AG04449 (cell line): ENCODE measurements around the gene LHFPL3.

Experiments
- CTCF ChIA-PET: fragments of 350-600 bp; formaldehyde crosslinking; extraction: SDS; loops from one replicate; lab custom pipeline; 2021; ENCODE audit warnings: antibody characterized with exemption; lab: Yijun Ruan, JAX
- POLR2A ChIA-PET: fragments of 400-600, 350-600 bp; formaldehyde crosslinking; extraction: SDS; loops from one replicate; lab custom pipeline; 2020; ENCODE audit warnings: antibody characterized with exemption, inconsistent platforms; lab: Yijun Ruan, JAX
- DNase-seq: peaks from one replicate; pipeline ENCODE4 v3.0.0-alpha.2; 2010; ENCODE audit warnings: low read depth, low spot score
- H3K4me3 ChIP-seq: 2 replicates; pipeline ENCODE4 v1.5.1; 2011; ENCODE audit warnings: low read depth, mild to moderate bottlenecking, control low read depth, low read length
- TF ChIP-seq, protein P1 (sequence below): IDR thresholded peaks from one replicate; pipeline ENCODE4 v1.5.1; 2011; ENCODE audit warnings: mild to moderate bottlenecking, moderate library complexity, low read length, control low read depth, inconsistent platforms; ENCODE audit not compliant: insufficient read depth; ENCODE audit errors: missing control alignments

LHFPL3 gene

DNA sequence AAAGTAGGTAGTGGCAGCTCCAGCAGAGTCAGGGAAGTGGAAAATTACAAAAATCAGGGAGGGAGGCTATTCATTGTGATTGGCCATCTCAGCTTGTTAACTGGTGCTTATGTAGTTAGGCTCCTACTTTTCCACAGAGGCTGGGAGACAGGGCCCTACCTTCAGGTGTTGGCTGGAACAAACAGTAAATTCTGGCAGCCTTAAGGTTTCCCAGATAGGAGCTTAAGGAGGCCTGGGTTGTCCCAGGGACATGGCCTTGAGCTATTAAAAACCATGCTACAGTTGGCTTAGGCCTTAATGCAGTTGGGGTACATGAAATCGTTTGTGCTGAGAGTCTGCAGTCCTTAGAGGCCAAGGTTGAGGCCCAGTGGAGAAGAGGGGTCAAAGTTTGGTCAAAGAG is 324.5 kb downstream of the LHFPL3 start:
- CTCF ChIA-PET: interaction anchor here (3.6 kb wide), 1 partner anchor 9 kb away, joined by 16 read pairs; no protein-coding TSS in a partner anchor
- POLR2A ChIA-PET: no interaction called here
- DNase-seq: no peak
- TF ChIP-seq, protein P1, sequence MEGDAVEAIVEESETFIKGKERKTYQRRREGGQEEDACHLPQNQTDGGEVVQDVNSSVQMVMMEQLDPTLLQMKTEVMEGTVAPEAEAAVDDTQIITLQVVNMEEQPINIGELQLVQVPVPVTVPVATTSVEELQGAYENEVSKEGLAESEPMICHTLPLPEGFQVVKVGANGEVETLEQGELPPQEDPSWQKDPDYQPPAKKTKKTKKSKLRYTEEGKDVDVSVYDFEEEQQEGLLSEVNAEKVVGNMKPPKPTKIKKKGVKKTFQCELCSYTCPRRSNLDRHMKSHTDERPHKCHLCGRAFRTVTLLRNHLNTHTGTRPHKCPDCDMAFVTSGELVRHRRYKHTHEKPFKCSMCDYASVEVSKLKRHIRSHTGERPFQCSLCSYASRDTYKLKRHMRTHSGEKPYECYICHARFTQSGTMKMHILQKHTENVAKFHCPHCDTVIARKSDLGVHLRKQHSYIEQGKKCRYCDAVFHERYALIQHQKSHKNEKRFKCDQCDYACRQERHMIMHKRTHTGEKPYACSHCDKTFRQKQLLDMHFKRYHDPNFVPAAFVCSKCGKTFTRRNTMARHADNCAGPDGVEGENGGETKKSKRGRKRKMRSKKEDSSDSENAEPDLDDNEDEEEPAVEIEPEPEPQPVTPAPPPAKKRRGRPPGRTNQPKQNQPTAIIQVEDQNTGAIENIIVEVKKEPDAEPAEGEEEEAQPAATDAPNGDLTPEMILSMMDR: no peak
- H3K4me3 ChIP-seq: no peak overlapping the region

DNA sequence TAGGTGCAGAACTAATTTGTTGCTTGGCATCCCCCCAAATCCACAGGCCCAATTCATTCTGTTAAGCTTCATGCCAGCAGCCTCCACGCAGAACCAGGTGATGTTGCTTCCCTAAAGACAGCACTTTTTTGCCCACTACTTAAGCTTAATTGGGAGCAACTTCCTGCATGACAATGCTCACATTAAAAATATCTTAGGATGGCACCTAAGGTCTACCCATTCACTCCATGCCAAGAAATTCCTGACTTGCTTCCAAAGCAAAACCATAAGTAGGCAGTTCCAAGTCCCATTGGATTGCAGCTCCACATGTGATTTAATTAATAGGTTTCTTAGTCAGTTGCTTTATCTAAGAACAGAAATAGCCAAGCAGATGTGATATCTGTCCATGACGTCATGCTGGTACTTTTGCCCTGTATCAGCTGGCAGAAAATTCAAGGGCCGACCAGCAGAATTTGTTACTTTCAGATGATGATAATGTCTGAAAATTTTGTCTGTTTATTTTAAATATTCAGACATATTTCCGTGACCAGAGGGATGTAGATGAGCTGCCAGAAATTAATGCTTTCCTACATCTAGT is 325.5 kb downstream of the LHFPL3 start:
- no peak overlapping the region for H3K4me3 ChIP-seq
- POLR2A ChIA-PET: no interaction called here
- no peak for DNase-seq
- CTCF ChIA-PET: interaction anchor here (3.6 kb wide), 1 partner anchor 10 kb away, joined by 16 read pairs; no protein-coding TSS in a partner anchor
- TF ChIP-seq, protein P1: no peak

GRCh38 chr7:104655592-104655991 is 327.2 kb downstream of the LHFPL3 start:
- ChIA-PET POLR2A (no interaction called here), CTCF (no interaction called here)
- H3K4me3 ChIP-seq: no peak overlapping the region
- TF ChIP-seq, protein P1: no peak
- DNase-seq: no peak

DNA sequence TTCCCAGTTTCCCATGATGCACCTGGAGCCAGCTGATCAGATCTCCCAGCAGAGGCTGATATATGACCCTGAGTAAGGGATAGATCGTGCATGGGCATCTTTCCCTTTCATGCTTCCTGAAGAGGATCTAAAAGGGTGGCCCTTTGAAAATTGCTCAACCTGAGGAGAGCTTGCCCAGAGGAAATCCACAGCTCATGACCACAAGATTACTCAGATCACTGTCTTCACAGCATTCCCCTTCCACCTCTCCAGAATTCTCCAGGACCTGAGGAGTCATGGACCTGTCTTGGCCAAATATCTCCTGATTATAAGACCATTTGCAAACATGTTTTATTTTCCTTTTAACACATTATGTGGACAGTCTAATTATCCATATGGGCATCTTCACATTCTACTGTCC is 328.1 kb downstream of the LHFPL3 start:
- TF ChIP-seq, protein P1: no peak
- ChIA-PET CTCF (no interaction called here), POLR2A (no interaction called here)

GRCh38 chr7:104657134-104657533 is 328.7 kb downstream of the LHFPL3 start:
- DNase-seq: no peak
- CTCF ChIA-PET: no interaction called here
- POLR2A ChIA-PET: no interaction called here
- no peak overlapping the region for H3K4me3 ChIP-seq
- TF ChIP-seq, protein P1: no peak

More for the DNA sequence above, 328.1 kb downstream of the LHFPL3 start:
- no peak overlapping the region for H3K4me3 ChIP-seq
- no peak for DNase-seq

DNA sequence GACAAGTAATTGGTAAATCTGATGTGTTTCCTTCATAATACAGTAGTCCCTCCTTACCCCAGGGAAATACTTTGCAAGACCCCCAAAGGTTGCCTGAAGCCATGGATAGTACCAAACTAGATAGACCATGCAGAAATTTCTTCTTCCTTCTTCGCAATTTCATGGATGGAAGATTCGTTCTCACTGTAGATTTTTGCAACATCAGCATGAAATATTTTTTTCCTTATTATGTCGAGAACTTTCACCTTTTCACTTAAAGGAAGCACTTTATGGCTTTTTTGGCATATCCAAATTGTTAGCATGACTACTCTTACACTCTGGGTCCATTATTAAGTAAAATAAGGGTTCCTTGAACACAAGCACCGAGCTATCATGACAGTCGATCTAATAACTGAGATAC is 333.2 kb downstream of the LHFPL3 start:
- TF ChIP-seq, protein P1: no peak
- CTCF ChIA-PET: no interaction called here

More for the DNA sequence above, 333.2 kb downstream of the LHFPL3 start:
- DNase-seq: no peak
- no peak overlapping the region for H3K4me3 ChIP-seq
- POLR2A ChIA-PET: no interaction called here
